Hypothalamus (tissue), 51 donors: ENCODE results near the gene UIMC1.

Experiments
- DNase-seq, 51 donors: peaks; one replicate each; lab custom pipeline; 2025; lab: John Stamatoyannopoulos, UW

UIMC1 gene

GRCh38 chr5:176956756-176957155 lies 49.8 kb downstream of the UIMC1 start:
- no peak for DNase-seq

- no peak for DNase-seq
Measured at GRCh38 chr5:176955895-176956294, 50.7 kb downstream of the UIMC1 start.

- no peak for DNase-seq
Measured at GRCh38 chr5:176954050-176954449, 52.5 kb downstream of the UIMC1 start.

- no peak for DNase-seq
Measured at GRCh38 chr5:176952531-176953193, 53.9 kb downstream of the UIMC1 start.

GRCh38 chr5:176948458-176948857 lies 58.1 kb downstream of the UIMC1 start:
- DNase-seq = no peak

GRCh38 chr5:176947847-176948246 lies 58.7 kb downstream of the UIMC1 start:
- DNase-seq = no peak

- DNase-seq = no peak
Measured at GRCh38 chr5:176944268-176944667, 62.3 kb downstream of the UIMC1 start.

- DNase-seq = no peak
Measured at GRCh38 chr5:176943816-176944215, 62.8 kb downstream of the UIMC1 start.

- no peak for DNase-seq
Measured at GRCh38 chr5:176941951-176942350, 64.6 kb downstream of the UIMC1 start.

- no peak for DNase-seq
Measured at GRCh38 chr5:176938472-176938871, 68.1 kb downstream of the UIMC1 start.

GRCh38 chr5:176935017-176935416 lies 71.6 kb downstream of the UIMC1 start:
- DNase-seq = no peak

GRCh38 chr5:176934309-176934930 lies 72.2 kb downstream of the UIMC1 start:
- no peak for DNase-seq

- no peak for DNase-seq
Measured at GRCh38 chr5:176929654-176930053, 76.9 kb downstream of the UIMC1 start.

- no peak for DNase-seq
Measured at GRCh38 chr5:176927562-176927961, 79.0 kb downstream of the UIMC1 start.

GRCh38 chr5:176922817-176923216 lies 83.8 kb downstream of the UIMC1 start:
- DNase-seq = no peak

- DNase-seq = no peak
Measured at GRCh38 chr5:176921714-176922113, 84.9 kb downstream of the UIMC1 start.

- no peak for DNase-seq
Measured at GRCh38 chr5:176918613-176919012, 88.0 kb downstream of the UIMC1 start.

- no peak for DNase-seq
Measured at GRCh38 chr5:176916337-176916736, 90.2 kb downstream of the UIMC1 start.

GRCh38 chr5:176915906-176916305 lies 90.7 kb downstream of the UIMC1 start:
- DNase-seq = no peak

GRCh38 chr5:176912115-176912514 lies 94.5 kb downstream of the UIMC1 start:
- no peak for DNase-seq

- DNase-seq = no peak
Measured at GRCh38 chr5:176908675-176909368, 97.8 kb downstream of the UIMC1 start.

- no peak for DNase-seq
Measured at GRCh38 chr5:176906796-176907195, 99.8 kb downstream of the UIMC1 start.
